Large intestine (tissue), 3 donors: Measurements from ENCODE around the gene DIO2. TPM values are rescaled to one million over a fixed set of nuclear protein-coding genes. Genes with fewer than 3 reads are reported as not detected.
A peak's percentile ranks its signal among the peaks of the same experiment; 100 is the strongest.

Source experiments
- DNase-seq, 2 donors: peaks; one replicate each; pipeline versions ENCODE4 v3.0.0 to v3.0.0-alpha.2; 2013
- H3K27ac ChIP-seq: one replicate; pipeline ENCODE4 v1.5.1; 2013; ENCODE audit warnings: low read length
- H3K27me3 ChIP-seq: 2 replicates; pipeline ENCODE4 v1.6.1; 2013; ENCODE audit warnings: low read length; ENCODE audit not compliant: control insufficient read depth, insufficient read depth
- H3K36me3 ChIP-seq: 2 replicates; pipeline ENCODE4 v1.6.1; 2013; ENCODE audit warnings: low read length; ENCODE audit not compliant: control insufficient read depth, insufficient read depth
- H3K4me1 ChIP-seq: one replicate; pipeline ENCODE4 v1.6.1; 2013; ENCODE audit warnings: low read length; ENCODE audit not compliant: control insufficient read depth, insufficient read depth
- H3K4me3 ChIP-seq: one replicate; pipeline ENCODE4 v1.5.1; 2013; ENCODE audit warnings: low read length
- H3K9me3 ChIP-seq: one replicate; pipeline ENCODE4 v1.6.1; 2013; ENCODE audit warnings: mild to moderate bottlenecking, low read depth, low read length, moderate library complexity; ENCODE audit not compliant: control insufficient read depth
- WGBS: methylation state at CpG from one replicate; pipeline ENCODE4 v1.1.5; 2013; ENCODE audit warnings: low lambda C conversion rate; ENCODE audit not compliant: insufficient coverage; 5-methylcytosine and 5-hydroxymethylcytosine counted together
- polyA plus RNA-seq: library from polyadenylated mRNA; unstranded; fragments of 120-200 nt; gene quantifications from one replicate; pipeline ENCODE4 v1.2.1, GENCODE V29; 2013

The DIO2 gene
- polyA plus RNA-seq, 1 donor: 0.79 TPM

DNA sequence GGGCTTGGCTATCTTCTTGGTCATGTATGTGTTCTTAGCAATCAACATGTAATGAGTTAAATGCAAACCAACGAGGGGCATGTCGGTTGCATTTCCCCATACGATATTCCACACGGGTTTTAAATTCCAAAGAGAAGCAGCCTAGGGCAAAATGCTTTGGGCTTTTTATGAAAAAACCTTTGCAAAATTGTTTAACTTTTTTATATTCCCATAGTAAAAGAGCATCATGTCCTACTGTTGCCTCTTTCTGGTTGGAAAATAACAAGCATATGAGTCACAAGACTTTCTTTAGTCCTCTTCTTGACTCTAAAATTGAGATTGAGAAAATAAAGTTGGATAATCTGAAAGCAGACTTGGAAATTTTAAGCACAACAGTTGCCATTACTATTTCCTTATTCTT, 3.8 kb upstream of the DIO2 start:
- no peaks in the 10 kb centered on the region for H3K36me3 ChIP-seq
- peaks cover 4% of the 10 kb centered on the region for H3K27me3 ChIP-seq
- H3K4me1 ChIP-seq: no peaks in the 10 kb centered on the region
- DNase-seq: no peak
- no peaks in the 10 kb centered on the region for H3K9me3 ChIP-seq
- 89% methylated on average over 3 of the region's 4 CpGs for WGBS
- H3K4me3 ChIP-seq: no peak overlapping the region
- no peak overlapping the region for H3K27ac ChIP-seq

DNA sequence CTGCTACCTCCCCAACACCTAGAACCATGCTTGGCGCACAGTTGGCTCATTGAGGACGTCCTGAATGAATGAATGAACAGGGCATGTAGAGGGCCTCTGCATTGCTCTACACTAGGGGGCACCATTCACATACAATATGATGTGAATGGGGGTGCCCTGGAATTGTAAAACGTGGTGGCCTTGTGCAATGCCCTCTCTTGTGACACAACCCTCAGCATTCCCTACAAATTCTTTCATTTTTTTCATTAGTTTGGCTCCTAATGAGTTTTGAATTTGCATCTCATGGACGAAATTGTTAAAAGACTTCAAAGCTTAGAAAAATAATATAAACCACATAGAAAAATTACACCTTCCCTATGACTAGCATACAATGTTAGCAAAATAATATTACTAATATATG, 2.3 kb upstream of the DIO2 start:
- 73% methylated on average over 1 of the region's 4 CpGs for WGBS
- peak; percentile 9 to 14 for DNase-seq
- Histone ChIP-seq H3K36me3 (no peaks in the 10 kb centered on the region), H3K4me3 (no peak overlapping the region), H3K27me3 (peaks cover 4% of the 10 kb centered on the region), H3K4me1 (no peaks in the 10 kb centered on the region), H3K9me3 (no peaks in the 10 kb centered on the region), H3K27ac (no peak overlapping the region)

DNA sequence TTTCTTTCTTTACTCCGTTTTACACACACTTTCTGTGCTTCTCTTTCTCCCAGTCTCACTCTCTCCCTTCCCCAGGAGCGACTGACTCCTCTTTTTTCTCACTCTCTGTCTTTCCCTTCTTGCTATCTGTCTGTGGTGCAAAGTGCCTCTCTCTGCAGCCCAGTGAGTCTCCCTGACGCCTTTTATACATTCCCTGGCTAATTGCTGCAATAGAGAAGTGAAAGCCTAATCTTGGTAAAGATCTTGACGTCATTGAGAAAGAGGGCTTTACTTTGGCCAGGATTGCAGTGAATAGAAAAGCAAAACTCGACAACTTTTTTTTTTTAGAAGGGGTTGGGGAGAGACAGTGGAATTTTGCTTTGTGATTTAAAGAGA, 706 bp upstream of the DIO2 start:
- no peaks in the 10 kb centered on the region for H3K36me3 ChIP-seq
- no peaks in the 10 kb centered on the region for H3K9me3 ChIP-seq
- H3K27ac ChIP-seq: no peak overlapping the region
- peak in 1 of 2 donors; percentile 3 for DNase-seq
- H3K4me1 ChIP-seq: no peaks in the 10 kb centered on the region
- 27% methylated on average over 2 of the region's 5 CpGs for WGBS
- peaks cover 4% of the 10 kb centered on the region for H3K27me3 ChIP-seq
- H3K4me3 ChIP-seq: no peak overlapping the region

DNA sequence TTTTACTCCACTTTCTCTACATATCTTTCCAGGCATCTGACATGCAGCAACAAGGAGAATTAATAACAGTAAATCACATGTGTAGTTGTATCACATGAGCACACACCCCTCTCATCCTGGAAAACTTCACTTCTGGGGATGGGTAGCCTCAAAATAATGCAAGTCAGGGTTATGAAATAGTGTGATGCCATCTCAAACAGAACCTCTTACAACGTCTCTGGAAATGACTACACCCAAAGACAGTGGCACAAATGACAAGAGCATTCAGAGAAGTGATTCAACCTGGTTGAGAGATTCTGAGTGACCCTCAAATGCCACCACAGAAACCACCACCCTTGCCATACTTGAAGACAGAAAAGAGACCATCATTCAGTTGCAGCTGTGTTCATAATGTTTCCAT, 2.8 kb downstream of the DIO2 start:
- H3K9me3 ChIP-seq: no peaks in the 10 kb centered on the region
- H3K27ac ChIP-seq: no peak overlapping the region
- H3K4me1 ChIP-seq: no peaks in the 10 kb centered on the region
- H3K4me3 ChIP-seq: no peak overlapping the region
- H3K27me3 ChIP-seq: peaks cover 4% of the 10 kb centered on the region
- H3K36me3 ChIP-seq: no peaks in the 10 kb centered on the region
- no peak for DNase-seq
- WGBS: no CpG with 5 or more reads among the region's 1 CpG

DNA sequence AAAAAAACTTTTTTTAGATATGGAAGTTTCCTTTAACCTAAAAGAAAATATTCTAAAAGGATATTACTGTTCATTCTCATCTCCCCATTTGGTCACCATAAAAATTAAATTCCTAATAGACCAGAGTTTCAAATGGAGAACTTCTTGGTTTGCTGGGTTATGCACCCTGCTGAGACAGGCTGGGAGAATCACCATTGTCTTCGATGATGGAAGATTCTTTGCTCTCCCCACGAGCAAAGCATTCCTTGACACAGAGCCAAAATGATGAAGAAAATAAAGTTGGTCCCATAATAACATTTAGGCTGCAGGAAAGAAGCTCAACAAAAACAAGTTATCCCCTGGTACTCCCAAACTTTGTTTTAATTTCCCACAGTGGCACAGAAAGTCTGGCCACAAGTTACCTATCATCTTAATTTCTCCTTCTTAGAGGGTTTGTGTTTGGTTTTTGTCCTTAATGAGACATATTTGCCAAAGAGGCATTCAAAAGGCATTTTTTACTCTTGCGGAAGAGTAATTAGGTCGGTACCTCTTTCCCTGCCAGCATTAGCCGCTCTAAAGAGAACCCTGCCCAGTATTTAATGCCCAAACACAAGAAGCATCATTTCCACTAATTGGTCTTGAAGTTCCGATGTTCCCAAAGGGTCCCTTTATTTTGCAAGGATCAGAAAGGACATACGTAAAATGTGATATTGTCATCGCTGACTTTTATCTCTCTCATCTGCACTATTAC, 4.8 kb downstream of the DIO2 start:
- WGBS: 78% methylated on average over 4 of the region's 8 CpGs
- Histone ChIP-seq H3K36me3 (no peaks in the 10 kb centered on the region), H3K4me1 (no peaks in the 10 kb centered on the region), H3K27me3 (peaks cover 4% of the 10 kb centered on the region), H3K9me3 (no peaks in the 10 kb centered on the region), H3K27ac (no peak overlapping the region), H3K4me3 (no peak overlapping the region)
- no peak for DNase-seq

DNA sequence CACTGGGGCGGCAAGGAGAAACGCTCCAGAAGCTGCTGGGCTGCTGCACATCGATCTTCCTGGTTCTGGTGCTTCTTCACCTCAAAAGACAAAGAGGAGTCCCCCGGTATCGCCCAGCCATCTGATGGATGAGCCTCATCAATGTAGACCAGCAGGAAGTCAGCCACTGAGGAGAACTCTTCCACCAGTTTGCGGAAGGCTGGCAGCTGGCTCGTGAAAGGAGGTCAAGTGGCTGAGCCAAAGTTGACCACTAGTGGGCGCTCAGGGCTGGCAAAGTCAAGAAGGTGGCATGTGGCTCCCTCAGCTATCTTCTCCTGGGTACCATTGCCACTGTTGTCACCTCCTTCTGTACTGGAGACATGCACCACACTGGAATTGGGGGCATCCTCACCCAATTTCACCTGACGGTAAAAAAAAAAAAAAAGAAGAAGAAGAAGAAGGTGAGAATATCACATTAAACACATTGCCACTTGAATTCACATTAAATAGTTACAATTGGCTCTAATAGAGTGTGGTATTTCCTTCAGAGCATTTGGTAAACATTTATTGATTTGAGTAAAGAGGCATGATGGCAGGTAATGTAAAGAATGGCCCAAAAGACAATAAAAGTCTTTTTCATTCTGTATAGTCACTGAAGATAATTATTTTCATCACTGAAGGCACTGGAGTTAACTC, 8.3 kb downstream of the DIO2 start:
- Histone ChIP-seq H3K9me3 (no peaks in the 10 kb centered on the region), H3K36me3 (no peaks in the 10 kb centered on the region), H3K27ac (no peak overlapping the region), H3K4me3 (no peak overlapping the region), H3K4me1 (no peaks in the 10 kb centered on the region), H3K27me3 (no peaks in the 10 kb centered on the region)
- WGBS: 80% methylated on average over 1 of the region's 9 CpGs
- DNase-seq: no peak

DNA sequence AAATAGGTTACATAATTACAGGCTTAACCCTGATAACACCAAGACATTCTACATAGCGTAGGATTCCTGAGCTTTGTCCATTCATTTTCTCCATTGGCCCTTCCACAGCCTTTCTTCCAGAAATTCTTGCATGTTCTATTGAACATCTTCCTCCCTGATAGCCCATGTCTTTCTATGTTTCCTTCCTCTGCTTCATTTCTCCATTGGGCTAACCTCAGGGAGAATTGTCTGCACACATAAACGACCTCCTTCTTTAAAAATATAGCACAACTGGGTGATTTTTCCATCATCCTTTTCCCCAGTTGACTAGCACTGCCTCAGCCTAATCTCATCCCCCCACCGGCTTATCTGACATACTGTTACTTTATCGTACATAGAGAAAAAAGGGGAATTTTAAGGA, 11.2 kb downstream of the DIO2 start:
- no peak for DNase-seq
- H3K4me1 ChIP-seq: no peaks in the 10 kb centered on the region
- no peaks in the 10 kb centered on the region for H3K36me3 ChIP-seq
- H3K27ac ChIP-seq: no peak overlapping the region
- no peak overlapping the region for H3K4me3 ChIP-seq
- 90% methylated on average over 3 of the region's 4 CpGs for WGBS
- H3K27me3 ChIP-seq: no peaks in the 10 kb centered on the region
- H3K9me3 ChIP-seq: no peaks in the 10 kb centered on the region

DNA sequence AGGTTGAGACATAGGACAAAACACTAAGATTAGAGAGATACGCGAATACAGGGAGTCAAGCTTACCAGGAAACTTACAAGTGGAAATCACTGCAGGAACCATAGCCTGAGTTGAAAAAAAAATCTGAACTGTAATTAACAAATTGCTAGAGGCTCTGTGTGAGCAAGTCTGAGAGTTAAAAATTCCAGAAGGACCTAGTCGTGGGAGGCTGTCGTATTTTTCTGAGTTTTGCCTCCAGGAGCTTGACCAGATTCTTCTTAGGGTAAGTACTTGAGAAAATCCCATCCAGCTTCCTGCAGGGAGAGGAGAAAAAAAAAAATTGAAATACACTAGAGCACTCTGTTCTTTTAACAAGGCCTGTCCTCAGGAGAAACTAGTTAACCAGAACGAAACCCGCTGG, 22.7 kb downstream of the DIO2 start:
- Histone ChIP-seq H3K4me1 (no peaks in the 10 kb centered on the region), H3K9me3 (no peaks in the 10 kb centered on the region), H3K27me3 (no peaks in the 10 kb centered on the region), H3K36me3 (no peaks in the 10 kb centered on the region), H3K27ac (no peak overlapping the region), H3K4me3 (no peak overlapping the region)
- no CpG with 5 or more reads among the region's 6 CpGs for WGBS
- DNase-seq: no peak

DNA sequence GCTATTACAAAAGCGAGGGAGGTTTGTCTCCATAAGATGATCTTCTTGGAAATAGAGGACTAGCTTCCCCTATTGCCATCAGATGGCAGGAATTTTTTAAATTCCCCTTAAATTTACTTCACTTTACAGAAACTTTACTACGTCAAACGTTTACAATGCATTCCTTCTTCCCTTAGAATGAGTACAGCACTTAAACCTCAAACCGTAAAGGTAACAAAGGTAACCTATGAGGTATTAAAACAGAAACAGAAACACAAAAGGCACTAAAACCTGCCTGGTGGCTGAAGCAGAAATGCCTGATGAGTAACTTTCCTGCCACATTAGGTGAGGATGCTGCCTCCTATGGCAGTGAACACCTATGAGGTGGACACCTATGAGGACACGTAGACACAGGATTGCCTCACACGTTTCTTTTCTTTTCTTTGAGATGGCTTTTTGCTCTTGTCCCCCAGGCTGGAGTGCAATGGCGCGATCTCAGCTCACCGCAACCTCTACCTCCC, 25.0 kb downstream of the DIO2 start:
- Histone ChIP-seq H3K4me3 (no peak overlapping the region), H3K27ac (no peak overlapping the region), H3K9me3 (no peaks in the 10 kb centered on the region), H3K27me3 (no peaks in the 10 kb centered on the region), H3K4me1 (no peaks in the 10 kb centered on the region), H3K36me3 (no peaks in the 10 kb centered on the region)
- WGBS: 93% methylated on average over 5 of the region's 9 CpGs
- no peak for DNase-seq

DNA sequence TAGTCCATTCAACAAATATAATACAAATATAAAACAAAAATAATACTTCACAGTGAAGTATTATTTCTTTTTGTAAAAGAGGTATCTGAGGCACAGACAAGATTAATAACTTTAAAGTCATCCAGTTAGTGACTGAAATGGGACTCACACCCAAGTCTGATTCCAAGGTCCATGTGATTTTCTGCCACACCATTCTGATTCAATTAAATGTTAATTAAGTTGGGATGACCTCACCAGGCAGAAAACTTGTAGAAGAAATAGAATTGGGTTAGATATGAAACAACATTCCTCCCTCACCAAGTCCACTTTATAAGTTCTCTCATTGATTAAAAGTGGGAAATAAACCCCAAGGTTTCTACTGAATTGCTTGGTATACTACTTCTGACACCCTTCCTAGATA, 34.4 kb downstream of the DIO2 start:
- Histone ChIP-seq H3K27me3 (no peaks in the 10 kb centered on the region), H3K4me1 (no peaks in the 10 kb centered on the region)
- DNase-seq: no peak

More for the DNA sequence above, 34.4 kb downstream of the DIO2 start:
- H3K9me3 ChIP-seq: no peaks in the 10 kb centered on the region
- H3K27ac ChIP-seq: no peak overlapping the region
- no peaks in the 10 kb centered on the region for H3K36me3 ChIP-seq
- no peak overlapping the region for H3K4me3 ChIP-seq
